ENCODE data around the gene KCNQ1. TPM values are rescaled to one million over a fixed set of nuclear protein-coding genes. Genes with fewer than 3 reads are reported as not detected.

KCNQ1 gene
- total RNA-seq, 1 donor from 2014 or later: 0.16 TPM

DNA sequence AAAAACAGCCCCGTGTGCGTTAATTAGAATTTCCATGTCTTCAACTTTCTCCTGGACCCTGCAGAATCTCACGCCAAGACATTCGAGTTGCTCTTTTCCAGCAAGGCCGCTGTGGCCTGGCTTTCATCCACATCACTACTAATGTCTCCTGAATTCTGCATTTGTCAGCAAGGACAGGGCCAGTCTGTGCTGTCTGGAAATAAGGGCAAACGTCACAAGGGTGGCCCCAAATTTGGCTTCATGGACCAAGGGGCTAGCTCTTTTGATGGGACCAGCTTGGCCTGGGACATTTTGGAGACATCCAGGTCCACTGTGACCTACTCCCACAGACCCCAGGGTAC, 221.6 kb downstream of the KCNQ1 start:
- Mint-ChIP-seq H3K4me3 (ENCODE audit: unreplicated experiment) (no peak overlapping the region), H3K4me1 (ENCODE audit: unreplicated experiment) (no peaks in the 10 kb centered on the region), H3K27me3 (ENCODE audit: unreplicated experiment) (no peaks in the 10 kb centered on the region), H3K36me3 (ENCODE audit: unreplicated experiment) (peaks cover 15% of the 10 kb centered on the region), H3K9me3 (ENCODE audit: unreplicated experiment) (peaks cover 6% of the 10 kb centered on the region), H3K27ac (ENCODE audit: unreplicated experiment) (no peak overlapping the region)
- TF ChIP-seq, protein P1, sequence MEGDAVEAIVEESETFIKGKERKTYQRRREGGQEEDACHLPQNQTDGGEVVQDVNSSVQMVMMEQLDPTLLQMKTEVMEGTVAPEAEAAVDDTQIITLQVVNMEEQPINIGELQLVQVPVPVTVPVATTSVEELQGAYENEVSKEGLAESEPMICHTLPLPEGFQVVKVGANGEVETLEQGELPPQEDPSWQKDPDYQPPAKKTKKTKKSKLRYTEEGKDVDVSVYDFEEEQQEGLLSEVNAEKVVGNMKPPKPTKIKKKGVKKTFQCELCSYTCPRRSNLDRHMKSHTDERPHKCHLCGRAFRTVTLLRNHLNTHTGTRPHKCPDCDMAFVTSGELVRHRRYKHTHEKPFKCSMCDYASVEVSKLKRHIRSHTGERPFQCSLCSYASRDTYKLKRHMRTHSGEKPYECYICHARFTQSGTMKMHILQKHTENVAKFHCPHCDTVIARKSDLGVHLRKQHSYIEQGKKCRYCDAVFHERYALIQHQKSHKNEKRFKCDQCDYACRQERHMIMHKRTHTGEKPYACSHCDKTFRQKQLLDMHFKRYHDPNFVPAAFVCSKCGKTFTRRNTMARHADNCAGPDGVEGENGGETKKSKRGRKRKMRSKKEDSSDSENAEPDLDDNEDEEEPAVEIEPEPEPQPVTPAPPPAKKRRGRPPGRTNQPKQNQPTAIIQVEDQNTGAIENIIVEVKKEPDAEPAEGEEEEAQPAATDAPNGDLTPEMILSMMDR (IDR thresholded peaks at IDR 0.05): no peak
- DNase-seq (ENCODE audit: extremely low spot score, unreplicated experiment): peak; percentile 75

DNA sequence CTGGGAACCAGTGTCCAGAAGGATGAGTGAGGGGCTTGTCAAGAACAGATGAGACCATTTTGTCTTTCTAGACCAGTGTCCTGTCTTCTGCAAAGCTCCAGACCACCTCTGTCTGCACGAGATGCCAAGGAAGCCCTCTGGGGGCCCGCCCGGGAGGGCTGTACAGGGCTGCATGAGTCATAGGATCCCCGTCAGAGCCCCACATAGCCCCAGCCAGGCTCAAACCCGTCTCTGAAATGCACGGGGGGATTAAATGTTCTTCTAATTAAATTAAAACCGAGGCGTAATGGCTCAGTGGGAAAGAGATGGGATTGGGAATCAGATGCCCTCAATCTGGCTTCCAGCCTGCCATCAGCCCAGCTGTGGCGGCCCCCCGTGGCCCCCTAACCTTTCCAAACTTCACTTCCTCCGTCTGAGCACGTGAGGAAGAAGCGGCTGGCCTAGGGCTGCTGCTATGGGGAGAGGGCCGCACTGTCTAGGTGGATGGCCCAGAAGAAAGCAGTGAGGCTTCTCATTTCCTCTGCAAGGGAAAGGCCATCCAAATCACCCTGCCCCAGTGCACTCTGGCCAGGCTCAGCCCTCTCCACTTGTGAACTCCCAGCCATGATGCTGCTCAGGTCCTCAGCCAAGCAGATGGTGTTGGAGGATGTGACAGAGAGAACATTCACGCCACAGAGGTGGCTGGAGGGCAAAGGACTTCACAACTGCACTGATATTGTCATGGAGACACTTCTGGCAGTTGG, 222.2 kb downstream of the KCNQ1 start:
- peak; percentile 81 for DNase-seq (ENCODE audit: extremely low spot score, unreplicated experiment)
- Mint-ChIP-seq H3K36me3 (ENCODE audit: unreplicated experiment) (peaks cover 15% of the 10 kb centered on the region), H3K4me3 (ENCODE audit: unreplicated experiment) (no peak overlapping the region), H3K27me3 (ENCODE audit: unreplicated experiment) (no peaks in the 10 kb centered on the region), H3K9me3 (ENCODE audit: unreplicated experiment) (peaks cover 6% of the 10 kb centered on the region), H3K4me1 (ENCODE audit: unreplicated experiment) (no peaks in the 10 kb centered on the region), H3K27ac (ENCODE audit: unreplicated experiment) (no peak overlapping the region)
- TF ChIP-seq, protein P1 (IDR thresholded peaks at IDR 0.05): no peak

DNA sequence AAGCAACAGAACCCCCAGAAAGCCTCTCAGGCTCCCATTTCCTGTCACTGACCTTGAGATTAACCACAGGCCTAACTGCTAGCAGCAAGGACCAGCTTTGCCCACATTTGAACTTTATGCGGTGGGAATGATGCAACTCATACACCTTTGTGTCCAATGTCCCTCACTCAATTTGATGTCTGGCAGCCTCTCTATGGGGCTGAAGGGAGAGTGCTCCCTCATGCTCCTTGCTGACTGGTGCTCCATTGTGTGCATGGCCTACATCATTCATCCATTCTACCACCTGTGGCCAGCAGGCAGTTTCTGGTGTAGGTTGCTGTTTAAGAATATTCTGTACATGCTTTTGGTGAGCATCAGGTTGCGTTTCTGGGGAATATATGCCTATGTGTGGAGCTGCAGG, 223.1 kb downstream of the KCNQ1 start:
- peak; percentile 59 for DNase-seq (ENCODE audit: extremely low spot score, unreplicated experiment)
- H3K27me3 Mint-ChIP-seq (ENCODE audit: unreplicated experiment): no peaks in the 10 kb centered on the region

DNA sequence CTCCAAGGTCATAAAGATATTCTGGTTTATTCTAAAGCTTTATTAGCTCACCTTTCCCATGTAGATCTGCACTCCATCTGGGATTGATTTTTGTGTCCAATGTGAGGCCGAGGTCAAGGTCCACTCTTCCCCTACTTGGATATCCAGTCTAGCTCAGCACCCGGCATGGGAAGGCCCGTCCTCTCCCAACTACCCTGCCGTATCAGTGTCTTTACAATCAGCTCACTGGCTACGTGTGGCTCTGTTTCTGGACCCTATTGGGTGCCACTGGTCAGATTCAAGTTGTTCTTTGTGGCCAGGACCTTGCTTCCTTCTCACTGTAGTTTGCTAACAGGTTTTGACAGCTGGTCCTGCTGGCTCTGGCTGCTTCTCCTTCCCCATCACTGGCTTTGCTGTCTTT, 224.1 kb downstream of the KCNQ1 start:
- Mint-ChIP-seq H3K4me1 (ENCODE audit: unreplicated experiment) (peaks cover 2% of the 10 kb centered on the region), H3K27me3 (ENCODE audit: unreplicated experiment) (no peaks in the 10 kb centered on the region), H3K9me3 (ENCODE audit: unreplicated experiment) (no peaks in the 10 kb centered on the region), H3K27ac (ENCODE audit: unreplicated experiment) (no peak overlapping the region), H3K4me3 (ENCODE audit: unreplicated experiment) (no peak overlapping the region), H3K36me3 (ENCODE audit: unreplicated experiment) (peaks cover 11% of the 10 kb centered on the region)
- no peak for DNase-seq (ENCODE audit: extremely low spot score, unreplicated experiment)
- TF ChIP-seq, protein P1 (IDR thresholded peaks at IDR 0.05): no peak

More for the DNA sequence above, 223.1 kb downstream of the KCNQ1 start:
- Mint-ChIP-seq H3K36me3 (ENCODE audit: unreplicated experiment) (peaks cover 13% of the 10 kb centered on the region), H3K4me3 (ENCODE audit: unreplicated experiment) (no peak overlapping the region), H3K4me1 (ENCODE audit: unreplicated experiment) (no peaks in the 10 kb centered on the region), H3K9me3 (ENCODE audit: unreplicated experiment) (peaks cover under 1% of the 10 kb centered on the region), H3K27ac (ENCODE audit: unreplicated experiment) (no peak overlapping the region)
- TF ChIP-seq, protein P1 (IDR thresholded peaks at IDR 0.05): no peak

DNA sequence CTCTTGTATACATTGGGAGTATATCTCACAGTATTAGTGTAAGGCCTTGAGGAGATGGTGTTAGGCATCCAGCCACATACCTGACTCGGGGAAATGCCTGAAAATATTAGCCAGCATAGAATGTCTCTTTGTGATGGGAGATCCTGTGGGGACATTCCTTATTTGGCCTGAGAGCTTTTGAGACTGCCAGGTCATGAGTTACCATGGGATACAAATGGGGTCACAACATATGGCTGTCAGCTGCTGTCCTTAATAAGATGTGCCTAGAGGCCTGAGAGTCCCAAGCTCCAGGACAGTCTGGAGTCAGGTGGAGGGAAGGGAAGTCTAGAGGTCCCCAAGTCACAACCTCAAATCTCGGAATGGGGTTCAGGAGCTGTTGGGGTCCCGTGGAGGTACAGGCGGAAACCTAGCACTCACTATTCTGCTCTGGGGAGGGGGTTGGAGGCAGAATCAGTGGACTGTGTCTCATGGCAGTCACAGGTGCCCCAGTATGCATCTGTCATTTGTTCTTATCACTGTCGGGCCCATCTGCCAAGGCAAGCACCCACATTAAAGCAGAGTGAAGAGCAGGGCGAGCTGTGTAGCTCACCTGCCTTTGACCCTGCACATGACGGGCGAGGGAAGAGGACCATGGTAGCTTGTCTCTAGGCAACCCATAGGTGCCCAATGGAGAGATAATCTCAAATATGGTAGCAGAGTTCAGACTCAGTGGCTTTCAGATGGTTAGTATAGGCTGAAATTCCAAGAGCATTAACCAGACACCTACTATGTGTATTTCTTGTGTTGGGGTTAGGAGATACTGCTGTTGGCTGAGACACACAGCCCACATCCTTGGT, 225.0 kb downstream of the KCNQ1 start:
- Mint-ChIP-seq H3K9me3 (ENCODE audit: unreplicated experiment) (no peaks in the 10 kb centered on the region), H3K4me3 (ENCODE audit: unreplicated experiment) (no peak overlapping the region), H3K36me3 (ENCODE audit: unreplicated experiment) (peaks cover 3% of the 10 kb centered on the region), H3K4me1 (ENCODE audit: unreplicated experiment) (peaks cover 5% of the 10 kb centered on the region), H3K27ac (ENCODE audit: unreplicated experiment) (no peak overlapping the region), H3K27me3 (ENCODE audit: unreplicated experiment) (no peaks in the 10 kb centered on the region)
- TF ChIP-seq, protein P1 (IDR thresholded peaks at IDR 0.05): no peak
- peak; percentile 46 for DNase-seq (ENCODE audit: extremely low spot score, unreplicated experiment)

All from osteocyte (in vitro differentiated cells).